IMR-90 (cell line): ENCODE measurements around the gene CPED1. TPM values are rescaled to one million over a fixed set of nuclear protein-coding genes. Genes with fewer than 3 reads are reported as not detected.
A peak's percentile ranks its signal among the peaks of the same experiment; 100 is the strongest.

ENCODE experiments used
- ATAC-seq: fragments of 200-7000 bp; cut with Tn5 transposase; 2 replicates; pipeline ENCODE4 v1.9.1; 2020; ENCODE audit warnings: low read depth, mild to moderate bottlenecking, moderate library complexity
- BruUV-seq: library from RNA; stranded (reverse); fragments of 400-500 nt; replicated peaks from 2 replicates; lab custom pipeline; 2021; lab: Mats Ljungman, UMichigan
- CTCF ChIA-PET: fragments of 300-600 bp; formaldehyde crosslinking; extraction: SDS; loops from one replicate; lab custom pipeline; 2021; ENCODE audit warnings: antibody characterized with exemption; lab: Yijun Ruan, JAX
- POLR2A ChIA-PET: fragments of 300-600 bp; sonication (Branson Sonifier 250); formaldehyde crosslinking; loops from one replicate; lab custom pipeline; 2022; ENCODE audit warnings: antibody characterized with exemption; ENCODE audit not compliant: unreplicated experiment; lab: Charles Lee
- DNase-seq: peaks from one replicate; pipeline ENCODE4 v3.0.0; 2013
- H2AFZ ChIP-seq: replicated peaks from 2 replicates; pipeline ENCODE3; 2013; ENCODE audit warnings: low read length, mild to moderate bottlenecking; ENCODE audit not compliant: poor library complexity
- H2AK5ac ChIP-seq: 2 replicates; pipeline ENCODE4 v1.6.1; 2013; ENCODE audit warnings: low read depth, low read length, inconsistent platforms
- H2AK9ac ChIP-seq: replicated peaks from 2 replicates; pipeline ENCODE3; 2013; ENCODE audit warnings: mild to moderate bottlenecking, low read depth, low read length, moderate library complexity; ENCODE audit not compliant: poor library complexity
- H2BK120ac ChIP-seq: 2 replicates; pipeline ENCODE4 v1.6.1; 2013; ENCODE audit warnings: low read depth, low read length, inconsistent platforms
- H2BK15ac ChIP-seq: 3 replicates; pipeline ENCODE4 v1.6.1; 2013; ENCODE audit warnings: low read depth, low read length, inconsistent platforms
- H2BK20ac ChIP-seq: 2 replicates; pipeline ENCODE4 v1.6.1; 2013; ENCODE audit warnings: low read depth, mild to moderate bottlenecking, inconsistent platforms, low read length, moderate library complexity
- H2BK5ac ChIP-seq: 2 replicates; pipeline ENCODE4 v1.6.1; 2013; ENCODE audit warnings: mild to moderate bottlenecking, low read depth, low read length, inconsistent platforms; ENCODE audit not compliant: poor library complexity, severe bottlenecking
- H3K14ac ChIP-seq: replicated peaks from 2 replicates; pipeline ENCODE4 v1.6.1; 2013; ENCODE audit warnings: low read depth, low read length, inconsistent platforms
- H3K18ac ChIP-seq: 2 replicates; pipeline ENCODE4 v1.6.1; 2013; ENCODE audit warnings: low read depth, low read length, control low read depth
- H3K23ac ChIP-seq: 2 replicates; pipeline ENCODE4 v1.6.1; 2013; ENCODE audit warnings: low read depth, low read length, inconsistent platforms
- H3K27ac ChIP-seq: 2 replicates; pipeline ENCODE4 v1.5.1; 2013; ENCODE audit warnings: mild to moderate bottlenecking, control low read depth, low read length; ENCODE audit not compliant: insufficient read depth
- H3K27me3 ChIP-seq: 2 replicates; pipeline ENCODE4 v1.6.1; 2013; ENCODE audit warnings: low read length; ENCODE audit not compliant: control insufficient read depth, insufficient read depth
- H3K36me3 ChIP-seq: 2 replicates; pipeline ENCODE4 v1.6.1; 2013; ENCODE audit warnings: low read length, mixed read lengths; ENCODE audit not compliant: control insufficient read depth, insufficient read depth
- H3K4ac ChIP-seq: 2 replicates; pipeline ENCODE4 v1.6.1; 2013; ENCODE audit warnings: low read depth, low read length, inconsistent platforms
- H3K4me1 ChIP-seq: 2 replicates; pipeline ENCODE4 v1.6.1; 2013; ENCODE audit warnings: low read length, mixed read lengths; ENCODE audit not compliant: control insufficient read depth, insufficient read depth
- H3K4me2 ChIP-seq: 2 replicates; pipeline ENCODE4 v1.6.1; 2013; ENCODE audit warnings: low read depth, mild to moderate bottlenecking, control low read depth, low read length, moderate library complexity
- H3K4me3 ChIP-seq: 2 replicates; pipeline ENCODE4 v1.5.1; 2013; ENCODE audit warnings: low read depth, mild to moderate bottlenecking, control low read depth, low read length, moderate library complexity; ENCODE audit not compliant: insufficient read depth
- H3K56ac ChIP-seq: 2 replicates; pipeline ENCODE4 v1.6.1; 2013; ENCODE audit warnings: low read length, inconsistent platforms; ENCODE audit not compliant: insufficient read depth; ENCODE audit errors: extremely low read depth
- H3K79me1 ChIP-seq, 2 experiments: 2 replicates each; pipeline ENCODE4 v1.6.1; 2013; ENCODE audit warnings: low read length in 2 of 2, inconsistent platforms in 1 of 2, low read depth in 1 of 2
- H3K9ac ChIP-seq: 2 replicates; pipeline ENCODE4 v1.6.1; 2013; ENCODE audit warnings: low read depth, low read length, control low read depth
- H3K9me1 ChIP-seq: 2 replicates; pipeline ENCODE4 v1.6.1; 2013; ENCODE audit warnings: low read length, inconsistent platforms; ENCODE audit not compliant: insufficient read depth
- H3K9me3 ChIP-seq: 2 replicates; pipeline ENCODE4 v1.6.1; 2013; ENCODE audit warnings: low read length; ENCODE audit not compliant: control insufficient read depth, insufficient read depth
- H4K20me1 ChIP-seq: 2 replicates; pipeline ENCODE4 v1.6.1; 2013; ENCODE audit warnings: low read length, inconsistent platforms; ENCODE audit not compliant: insufficient read depth
- H4K5ac ChIP-seq: 2 replicates; pipeline ENCODE4 v1.6.1; 2013; ENCODE audit warnings: mild to moderate bottlenecking, low read depth, low read length, control low read depth
- H4K8ac ChIP-seq, 2 experiments: 2 replicates each; pipeline ENCODE4 v1.6.1; 2013; ENCODE audit warnings: low read depth in 2 of 2, low read length in 2 of 2, control low read depth in 1 of 2, inconsistent platforms in 1 of 2
- H4K91ac ChIP-seq: 2 replicates; pipeline ENCODE4 v1.6.1; 2013; ENCODE audit warnings: low read depth, low read length, inconsistent platforms; ENCODE audit not compliant: insufficient read depth
- BHLHE40 ChIP-seq: fragments of 150-350 bp; IDR thresholded peaks from 2 replicates; pipeline ENCODE4 v1.6.1; 2016; ENCODE audit warnings: mild to moderate bottlenecking, low read depth, low read length
- CEBPB ChIP-seq: IDR thresholded peaks from 2 replicates; pipeline ENCODE4 v1.6.1; 2012; ENCODE audit warnings: low read depth, low read length, improper control_type of control experiment
- MAFK ChIP-seq: IDR thresholded peaks from 2 replicates; pipeline ENCODE4 v1.6.1; 2012; ENCODE audit warnings: low read depth, low read length, improper control_type of control experiment
- MAZ ChIP-seq: IDR thresholded peaks from 2 replicates; pipeline ENCODE4 v1.6.1; 2012; ENCODE audit warnings: low read depth, mild to moderate bottlenecking, low read length, improper control_type of control experiment, moderate library complexity, borderline replicate concordance
- MXI1 ChIP-seq: IDR thresholded peaks from 2 replicates; pipeline ENCODE4 v1.6.1; 2012; ENCODE audit warnings: low read depth, mild to moderate bottlenecking, low read length, moderate library complexity, borderline replicate concordance
- NFE2L2 ChIP-seq: fragments of 150-350 bp; IDR thresholded peaks from 2 replicates; pipeline ENCODE4 v1.6.1; 2016; ENCODE audit warnings: low read depth, mild to moderate bottlenecking, low read length
- RAD21 ChIP-seq: IDR thresholded peaks from 2 replicates; pipeline ENCODE4 v1.6.1; 2012; ENCODE audit warnings: low read length, improper control_type of control experiment
- RCOR1 ChIP-seq: IDR thresholded peaks from 2 replicates; pipeline ENCODE4 v1.6.1; 2012; ENCODE audit warnings: mild to moderate bottlenecking, low read length, improper control_type of control experiment; ENCODE audit not compliant: insufficient replicate concordance
- SMC3 ChIP-seq: fragments of 150-350 bp; IDR thresholded peaks from 2 replicates; pipeline ENCODE4 v1.6.1; 2016; ENCODE audit warnings: low read depth, mild to moderate bottlenecking, antibody characterized with exemption, low read length, moderate library complexity
- WGBS, 2 experiments: methylation state at CpG; one replicate each; pipeline versions ENCODE4 v1.1.5 to v1.1.7; 2013; ENCODE audit warnings: missing lambda C conversion rate in 2 of 2; ENCODE audit not compliant: insufficient read length in 1 of 2; ENCODE audit errors: extremely low coverage in 2 of 2; 5-methylcytosine and 5-hydroxymethylcytosine counted together
- dilution Hi-C: fragments of 300-500 bp; cut with HindIII; formaldehyde crosslinking; loops from one replicate; pipeline ENCODE4 v1.14.3; 2018; ENCODE audit warnings: low sequenced_read_pairs; ENCODE audit not compliant: unreplicated experiment
- in situ Hi-C: fragments of 300-500 bp; cut with MboI; formaldehyde crosslinking; loops from 3 replicates; pipeline ENCODE4 v1.14.3; 2019; ENCODE audit warnings: low sequenced_read_pairs, inconsistent platforms, mixed read lengths
- intact Hi-C: fragments of 100-400 bp; cut with micrococcal nuclease; formaldehyde crosslinking; loops from 2 replicates; pipeline ENCODE4 v1.10.0; 2022
- polyA plus RNA-seq, 3 experiments: library from polyadenylated mRNA; depleted of rRNA; stranded (reverse); fragments of >200 nt; gene quantifications; 2 replicates each; pipeline ENCODE4 v1.2.3, GENCODE V29; 2012; ENCODE audit warnings: low replicate concordance in 1 of 3
- total RNA-seq: library from RNA; depleted of rRNA; stranded (reverse); fragments of >200 nt; gene quantifications from 2 replicates; pipeline ENCODE4 v1.2.3, GENCODE V29; 2012
- TF ChIP-seq, protein P1 (sequence below): fragments of 150-350 bp; IDR thresholded peaks from 2 replicates; pipeline ENCODE4 v1.6.1; 2017; ENCODE audit warnings: mild to moderate bottlenecking, antibody characterized with exemption, low read length, low read depth
- TF ChIP-seq, protein P2 (sequence below): fragments of 150-350 bp; IDR thresholded peaks from 2 replicates; pipeline ENCODE4 v1.6.1; 2016; ENCODE audit warnings: low read depth, mild to moderate bottlenecking, low read length, moderate library complexity, borderline replicate concordance
- TF ChIP-seq, protein P3 (sequence below): conservative IDR thresholded peaks from 2 replicates; pipeline ENCODE4 v1.5.1; 2012; ENCODE audit warnings: mild to moderate bottlenecking, low read depth, low read length, improper control_type of control experiment

CPED1 gene
- total and polyA plus RNA-seq, 2 of the 4 experiments (the other 2 are of a cell fraction): 31.2 to 96.8 TPM

DNA sequence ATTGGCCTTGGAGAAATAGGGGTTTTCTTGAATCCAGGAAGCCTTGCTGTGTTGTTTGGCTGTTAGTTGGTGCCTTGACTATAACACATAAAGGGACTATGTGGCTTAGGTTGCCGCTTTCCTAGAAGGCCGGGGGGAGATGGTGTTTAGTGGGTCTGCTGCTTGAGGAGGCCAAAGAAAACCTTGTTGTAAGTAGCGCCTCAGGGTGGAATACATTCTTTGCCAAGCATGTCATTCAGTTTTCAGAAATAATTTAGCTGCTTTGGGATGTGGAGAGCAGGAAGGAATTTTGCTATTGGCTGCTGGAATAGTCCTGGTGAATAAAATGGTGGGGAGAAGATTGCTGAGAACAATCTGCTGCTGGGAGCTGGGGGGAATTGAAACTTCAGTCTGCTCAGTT lies 207.4 kb downstream of the CPED1 start:
- H2AK9ac ChIP-seq: no peak overlapping the region
- peaks cover 2% of the 10 kb centered on the region; the same call in 1 of the 2 replicates for H3K9me1 ChIP-seq
- H3K36me3 ChIP-seq: no peaks in the 10 kb centered on the region
- H4K8ac ChIP-seq: no peak overlapping the region
- BruUV-seq: no TSS peak
- no peak overlapping the region for H2BK5ac ChIP-seq
- DNase-seq (peak; percentile 36), ATAC-seq (peak; percentile 60)
- no peak overlapping the region for H4K91ac ChIP-seq
- no peak overlapping the region for H4K5ac ChIP-seq
- H3K23ac ChIP-seq: no peak overlapping the region
- no peak overlapping the region for H2BK120ac ChIP-seq
- H3K27ac ChIP-seq: no peak overlapping the region
- no peak overlapping the region for H3K56ac ChIP-seq
- no peaks in the 10 kb centered on the region for H3K9me3 ChIP-seq
- intact Hi-C loops: no loop called here
- H4K20me1 ChIP-seq: no peaks in the 10 kb centered on the region
- H3K18ac ChIP-seq: no peak overlapping the region
- H2BK15ac ChIP-seq: no peak overlapping the region
- dilution Hi-C loops: no loop called here
- CTCF ChIA-PET: interaction anchor here (1.0 kb wide), 3 partner anchors 9 to 24 kb away, joined by 3 to 5 read pairs (median 3); no protein-coding TSS in a partner anchor
- no peak overlapping the region for H2AK5ac ChIP-seq
- H3K27me3 ChIP-seq: no peaks in the 10 kb centered on the region
- no CpG with 5 or more reads among the region's 3 CpGs for WGBS, 2 experiments
- H3K4me1 ChIP-seq: peaks cover 2% of the 10 kb centered on the region
- TF ChIP-seq, protein P1, sequence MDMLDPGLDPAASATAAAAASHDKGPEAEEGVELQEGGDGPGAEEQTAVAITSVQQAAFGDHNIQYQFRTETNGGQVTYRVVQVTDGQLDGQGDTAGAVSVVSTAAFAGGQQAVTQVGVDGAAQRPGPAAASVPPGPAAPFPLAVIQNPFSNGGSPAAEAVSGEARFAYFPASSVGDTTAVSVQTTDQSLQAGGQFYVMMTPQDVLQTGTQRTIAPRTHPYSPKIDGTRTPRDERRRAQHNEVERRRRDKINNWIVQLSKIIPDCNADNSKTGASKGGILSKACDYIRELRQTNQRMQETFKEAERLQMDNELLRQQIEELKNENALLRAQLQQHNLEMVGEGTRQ: no peak
- TF ChIP-seq MAZ: no peak
- no peak for TF ChIP-seq MXI1
- TF ChIP-seq BHLHE40: no peak
- TF ChIP-seq, protein P2, sequence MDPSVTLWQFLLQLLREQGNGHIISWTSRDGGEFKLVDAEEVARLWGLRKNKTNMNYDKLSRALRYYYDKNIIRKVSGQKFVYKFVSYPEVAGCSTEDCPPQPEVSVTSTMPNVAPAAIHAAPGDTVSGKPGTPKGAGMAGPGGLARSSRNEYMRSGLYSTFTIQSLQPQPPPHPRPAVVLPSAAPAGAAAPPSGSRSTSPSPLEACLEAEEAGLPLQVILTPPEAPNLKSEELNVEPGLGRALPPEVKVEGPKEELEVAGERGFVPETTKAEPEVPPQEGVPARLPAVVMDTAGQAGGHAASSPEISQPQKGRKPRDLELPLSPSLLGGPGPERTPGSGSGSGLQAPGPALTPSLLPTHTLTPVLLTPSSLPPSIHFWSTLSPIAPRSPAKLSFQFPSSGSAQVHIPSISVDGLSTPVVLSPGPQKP: no peak
- TF ChIP-seq RAD21: no peak
- TF ChIP-seq MAFK: no peak
- TF ChIP-seq RCOR1: no peak
- no peak for TF ChIP-seq CEBPB
- TF ChIP-seq, protein P3, sequence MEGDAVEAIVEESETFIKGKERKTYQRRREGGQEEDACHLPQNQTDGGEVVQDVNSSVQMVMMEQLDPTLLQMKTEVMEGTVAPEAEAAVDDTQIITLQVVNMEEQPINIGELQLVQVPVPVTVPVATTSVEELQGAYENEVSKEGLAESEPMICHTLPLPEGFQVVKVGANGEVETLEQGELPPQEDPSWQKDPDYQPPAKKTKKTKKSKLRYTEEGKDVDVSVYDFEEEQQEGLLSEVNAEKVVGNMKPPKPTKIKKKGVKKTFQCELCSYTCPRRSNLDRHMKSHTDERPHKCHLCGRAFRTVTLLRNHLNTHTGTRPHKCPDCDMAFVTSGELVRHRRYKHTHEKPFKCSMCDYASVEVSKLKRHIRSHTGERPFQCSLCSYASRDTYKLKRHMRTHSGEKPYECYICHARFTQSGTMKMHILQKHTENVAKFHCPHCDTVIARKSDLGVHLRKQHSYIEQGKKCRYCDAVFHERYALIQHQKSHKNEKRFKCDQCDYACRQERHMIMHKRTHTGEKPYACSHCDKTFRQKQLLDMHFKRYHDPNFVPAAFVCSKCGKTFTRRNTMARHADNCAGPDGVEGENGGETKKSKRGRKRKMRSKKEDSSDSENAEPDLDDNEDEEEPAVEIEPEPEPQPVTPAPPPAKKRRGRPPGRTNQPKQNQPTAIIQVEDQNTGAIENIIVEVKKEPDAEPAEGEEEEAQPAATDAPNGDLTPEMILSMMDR: no peak
- TF ChIP-seq NFE2L2: no peak
- no peak for TF ChIP-seq SMC3
- POLR2A ChIA-PET: no interaction called here
- no peak overlapping the region for H2BK20ac ChIP-seq
- no peak overlapping the region for H3K4me3 ChIP-seq
- H3K4me2 ChIP-seq: no peak overlapping the region
- H2AFZ ChIP-seq: no peak overlapping the region
- H3K9ac ChIP-seq: no peak overlapping the region
- in situ Hi-C loops: no loop called here
- H3K79me1 ChIP-seq: peaks cover 13 to 27% of the 10 kb centered on the region in 2 experiments
- H3K4ac ChIP-seq: no peak overlapping the region
- no peak overlapping the region for H3K14ac ChIP-seq
